Natural killer cell (primary cell): ENCODE measurements around the gene SLC16A10. TPM values are rescaled to one million over a fixed set of nuclear protein-coding genes. Genes with fewer than 3 reads are reported as not detected.
"Not testable (repeated sequence)": the region's sequence is repeated elsewhere in the genome, so short reads cannot be mapped to it uniquely, and the experiment has no call there.

Experiments
- ATAC-seq, 3 donors: fragments of 150-1000 bp in 2 of 3; fragments of 200-7000 bp in 1 of 3; cut with Tn5 transposase; 1 replicate in 1 of 3; 2 replicates in 2 of 3; pipeline ENCODE4 v1.10.0; 2021; ENCODE audit warnings: mild to moderate bottlenecking in 2 of 3, moderate library complexity in 2 of 3
- DNase-seq, 2 donors: peaks; one replicate each; pipeline versions ENCODE4 v3.0.0 to v3.0.0-alpha.2; 2013 to 2021; ENCODE audit warnings: mixed read lengths in 1 of 2
- H3K27ac ChIP-seq: one replicate; pipeline ENCODE4 v1.5.1; 2013; ENCODE audit warnings: mild to moderate bottlenecking, low read length
- H3K27me3 ChIP-seq: one replicate; pipeline ENCODE4 v1.6.1; 2013; ENCODE audit warnings: low read length; ENCODE audit not compliant: control insufficient read depth, insufficient read depth
- H3K36me3 ChIP-seq: one replicate; pipeline ENCODE4 v1.6.1; 2013; ENCODE audit warnings: low read length; ENCODE audit not compliant: control insufficient read depth, insufficient read depth
- H3K4me1 ChIP-seq: one replicate; pipeline ENCODE4 v1.6.1; 2013; ENCODE audit warnings: low read length; ENCODE audit not compliant: control insufficient read depth, insufficient read depth
- H3K4me3 ChIP-seq: one replicate; pipeline ENCODE4 v1.5.1; 2013; ENCODE audit warnings: low read length
- H3K9me3 ChIP-seq: one replicate; pipeline ENCODE4 v1.6.1; 2013; ENCODE audit warnings: low read length; ENCODE audit not compliant: control insufficient read depth, insufficient read depth
- H3K27ac Mint-ChIP-seq, 2 donors: one replicate each; pipeline ENCODE4 v1.8.0; 2022; ENCODE audit warnings: mild to moderate bottlenecking in 2 of 2, mixed read lengths in 2 of 2, moderate library complexity in 1 of 2
- H3K27me3 Mint-ChIP-seq, 2 donors: one replicate each; pipeline ENCODE4 v1.8.0; 2022; ENCODE audit warnings: low read depth in 2 of 2, mixed read lengths in 2 of 2
- H3K36me3 Mint-ChIP-seq: one replicate; pipeline ENCODE4 v1.8.0; 2022; ENCODE audit warnings: mixed read lengths
- H3K4me1 Mint-ChIP-seq, 2 donors: one replicate each; pipeline ENCODE4 v1.8.0; 2022; ENCODE audit warnings: mixed read lengths in 2 of 2
- H3K4me3 Mint-ChIP-seq: one replicate; pipeline ENCODE4 v1.8.0; 2022; ENCODE audit warnings: mild to moderate bottlenecking, moderate library complexity, mixed read lengths
- H3K9me3 Mint-ChIP-seq, 2 donors: one replicate each; pipeline ENCODE4 v1.8.0; 2022; ENCODE audit warnings: mixed read lengths in 2 of 2
- WGBS: methylation state at CpG from one replicate; pipeline ENCODE4 v1.1.7; 2013; ENCODE audit warnings: missing lambda C conversion rate; ENCODE audit not compliant: insufficient coverage; 5-methylcytosine and 5-hydroxymethylcytosine counted together
- intact Hi-C: fragments of 100-400 bp; cut with micrococcal nuclease; formaldehyde crosslinking; loops from one replicate; pipeline ENCODE4 v1.14.2; 2022
- total RNA-seq, 4 donors: library from RNA; stranded (reverse); fragments of 120-200 nt in 1 of 4; gene quantifications; one replicate each; pipeline versions ENCODE4 v1.2.3 to v1.2.4, GENCODE V29; 2013 to 2022
- TF ChIP-seq, protein P1 (sequence below): fragments of 200-600 bp; IDR thresholded peaks from one replicate; pipeline ENCODE4 v1.8.0; 2022; ENCODE audit warnings: antibody characterized with exemption

The SLC16A10 gene
- total RNA-seq, 3 donors from 2014 or later (not counting 1 experiment from before 2014, with no cell fraction given), result 0.05 to 0.53 (median 0.18) TPM

DNA sequence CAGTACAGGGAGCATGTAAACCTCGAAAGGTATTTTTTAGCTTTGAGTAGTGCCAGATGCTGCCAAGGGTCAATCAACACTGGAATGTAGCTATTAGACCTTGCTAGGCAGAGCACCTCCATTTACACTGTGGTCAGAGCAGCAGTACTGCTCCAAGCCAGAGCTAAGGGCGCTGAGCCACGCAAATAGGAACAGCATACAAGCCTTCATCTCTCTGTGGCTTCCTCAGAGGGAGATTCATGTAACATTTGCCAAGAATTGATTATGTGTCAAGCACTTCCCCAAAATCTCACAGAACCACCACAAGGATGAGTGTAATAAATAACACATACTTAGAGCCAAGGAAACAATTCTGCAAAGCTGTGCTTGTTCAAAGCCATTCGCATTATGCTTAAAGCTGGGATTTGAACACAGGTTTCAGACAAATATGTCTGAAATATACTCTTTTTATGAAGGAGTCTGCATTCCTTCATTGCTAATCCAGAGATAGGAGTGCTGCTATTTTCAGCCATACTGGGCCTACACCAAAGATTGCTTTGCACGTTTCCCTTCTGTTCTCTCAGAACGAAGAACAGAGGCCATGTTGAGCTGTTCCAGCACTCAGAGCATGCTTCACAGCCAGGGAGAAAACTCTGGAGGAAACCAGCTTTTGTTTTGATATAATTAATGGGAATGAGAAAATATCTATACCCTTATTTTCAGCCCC, 97.7 kb downstream of the SLC16A10 start:
- Mint-ChIP-seq H3K36me3 (no peaks in the 10 kb centered on the region), H3K27me3 (peaks cover 0 to 3% of the 10 kb centered on the region in 2 donors), H3K27ac (no peak overlapping the region), H3K4me3 (no peak overlapping the region), H3K4me1 (no peaks in the 10 kb centered on the region), H3K9me3 (no peaks in the 10 kb centered on the region)
- 74% methylated on average over 6 of the region's 6 CpGs for WGBS
- Histone ChIP-seq H3K4me3 (no peak overlapping the region), H3K9me3 (no peaks in the 10 kb centered on the region), H3K27ac (no peak overlapping the region), H3K4me1 (no peaks in the 10 kb centered on the region), H3K27me3 (no peaks in the 10 kb centered on the region), H3K36me3 (no peaks in the 10 kb centered on the region)
- intact Hi-C loops, result no loop called here
- DNase-seq (no peak), ATAC-seq (no peak)
- TF ChIP-seq, protein P1, sequence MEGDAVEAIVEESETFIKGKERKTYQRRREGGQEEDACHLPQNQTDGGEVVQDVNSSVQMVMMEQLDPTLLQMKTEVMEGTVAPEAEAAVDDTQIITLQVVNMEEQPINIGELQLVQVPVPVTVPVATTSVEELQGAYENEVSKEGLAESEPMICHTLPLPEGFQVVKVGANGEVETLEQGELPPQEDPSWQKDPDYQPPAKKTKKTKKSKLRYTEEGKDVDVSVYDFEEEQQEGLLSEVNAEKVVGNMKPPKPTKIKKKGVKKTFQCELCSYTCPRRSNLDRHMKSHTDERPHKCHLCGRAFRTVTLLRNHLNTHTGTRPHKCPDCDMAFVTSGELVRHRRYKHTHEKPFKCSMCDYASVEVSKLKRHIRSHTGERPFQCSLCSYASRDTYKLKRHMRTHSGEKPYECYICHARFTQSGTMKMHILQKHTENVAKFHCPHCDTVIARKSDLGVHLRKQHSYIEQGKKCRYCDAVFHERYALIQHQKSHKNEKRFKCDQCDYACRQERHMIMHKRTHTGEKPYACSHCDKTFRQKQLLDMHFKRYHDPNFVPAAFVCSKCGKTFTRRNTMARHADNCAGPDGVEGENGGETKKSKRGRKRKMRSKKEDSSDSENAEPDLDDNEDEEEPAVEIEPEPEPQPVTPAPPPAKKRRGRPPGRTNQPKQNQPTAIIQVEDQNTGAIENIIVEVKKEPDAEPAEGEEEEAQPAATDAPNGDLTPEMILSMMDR, result no peak

GRCh38 chr6:111185954-111186353, 98.7 kb downstream of the SLC16A10 start:
- H3K9me3 ChIP-seq, result no peaks in the 10 kb centered on the region
- H3K27ac ChIP-seq, result no peak overlapping the region
- no CpG with 5 or more reads among the region's 2 CpGs for WGBS
- DNase-seq, result no peak
- Mint-ChIP-seq H3K27ac (no peak overlapping the region), H3K4me1 (no peaks in the 10 kb centered on the region), H3K4me3 (no peak overlapping the region), H3K27me3 (peaks cover 0 to 3% of the 10 kb centered on the region in 2 donors), H3K9me3 (peaks cover 0 to under 1% of the 10 kb centered on the region in 2 donors), H3K36me3 (no peaks in the 10 kb centered on the region)
- TF ChIP-seq, protein P1, result no peak
- H3K4me1 ChIP-seq, result no peaks in the 10 kb centered on the region
- no peak overlapping the region for H3K4me3 ChIP-seq
- no peak for ATAC-seq
- no peaks in the 10 kb centered on the region for H3K27me3 ChIP-seq
- intact Hi-C loops, result no loop called here
- H3K36me3 ChIP-seq, result no peaks in the 10 kb centered on the region

DNA sequence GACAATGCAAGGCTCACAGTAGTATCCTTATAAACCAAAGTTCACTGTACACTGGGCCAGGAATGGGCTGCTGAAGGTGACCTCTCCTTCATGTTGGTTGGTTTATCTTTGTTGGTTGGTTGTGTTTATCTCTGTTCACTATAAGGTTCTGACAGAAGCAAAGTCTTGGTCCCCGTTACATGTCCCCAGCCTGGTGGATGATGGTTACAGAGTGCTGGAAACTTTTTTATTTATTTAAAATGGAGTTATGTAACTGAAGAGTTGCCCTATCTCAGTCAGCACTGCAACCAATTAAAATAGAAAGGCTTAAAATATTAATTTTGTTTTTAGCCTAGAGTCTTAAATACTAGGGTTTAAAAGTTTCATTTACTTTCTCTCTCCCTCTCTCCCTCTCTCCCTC, 100.6 kb downstream of the SLC16A10 start:
- WGBS, result 100% methylated on average over 1 of the region's 1 CpG
- no peak for ATAC-seq
- Mint-ChIP-seq H3K27ac (no peak overlapping the region), H3K4me3 (no peak overlapping the region), H3K9me3 (peaks cover 0 to 2% of the 10 kb centered on the region in 2 donors), H3K4me1 (no peaks in the 10 kb centered on the region), H3K27me3 (peaks cover 0 to 3% of the 10 kb centered on the region in 2 donors), H3K36me3 (no peaks in the 10 kb centered on the region)
- no peaks in the 10 kb centered on the region for H3K4me1 ChIP-seq
- TF ChIP-seq, protein P1, result no peak
- H3K36me3 ChIP-seq, result no peaks in the 10 kb centered on the region
- H3K27ac ChIP-seq, result no peak overlapping the region
- H3K27me3 ChIP-seq, result no peaks in the 10 kb centered on the region
- intact Hi-C loops, result no loop called here
- no peak overlapping the region for H3K4me3 ChIP-seq
- H3K9me3 ChIP-seq, result no peaks in the 10 kb centered on the region
- DNase-seq, result no peak

DNA sequence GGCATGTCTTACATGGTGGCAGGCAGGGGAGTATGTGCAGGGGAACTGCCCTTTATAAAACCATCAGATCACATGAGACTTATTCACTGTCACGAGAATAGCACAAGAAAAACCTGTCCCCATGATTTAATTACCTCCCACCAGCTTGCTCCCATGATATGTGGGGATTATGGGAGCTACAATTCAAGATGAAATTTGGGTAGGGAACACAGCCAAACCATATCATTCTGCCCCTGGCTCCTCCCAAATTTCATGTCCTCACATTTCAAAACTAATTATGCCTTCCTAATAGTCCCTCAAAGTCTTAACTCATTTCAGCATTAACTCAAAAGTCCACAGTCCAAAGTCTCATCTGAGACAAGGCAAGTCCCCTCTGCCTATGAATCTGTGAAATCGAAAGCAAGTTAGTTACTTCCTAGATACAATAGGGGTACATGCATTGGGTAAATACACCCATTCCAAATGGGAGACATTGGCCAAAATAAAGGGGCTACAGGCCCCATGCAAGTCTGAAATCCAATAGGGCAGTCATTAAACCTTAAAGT, 102.4 kb downstream of the SLC16A10 start:
- H3K4me1 Mint-ChIP-seq, H3K4me3 ChIP-seq, DNase-seq, H3K36me3 ChIP-seq, H3K9me3 ChIP-seq, ATAC-seq, H3K27ac Mint-ChIP-seq, H3K27ac ChIP-seq, intact Hi-C loops, H3K27me3 ChIP-seq, H3K4me3 Mint-ChIP-seq, H3K4me1 ChIP-seq, H3K27me3 Mint-ChIP-seq, H3K9me3 Mint-ChIP-seq, H3K36me3 Mint-ChIP-seq: not testable (repeated sequence)
- WGBS, result 100% methylated on average over 1 of the region's 2 CpGs
